GM12878 (cell line): ENCODE results near the gene TRIM13.

Experiments used
- CHD4 ChIP-seq: fragments of 200-600 bp; sonication (generic); IDR thresholded peaks from 2 replicates; pipeline ENCODE4 v1.6.1; 2016; ENCODE audit warnings: mild to moderate bottlenecking
- HCFC1 ChIP-seq: fragments of 150-350 bp; IDR thresholded peaks from 2 replicates; pipeline ENCODE4 v1.6.1; 2014; ENCODE audit warnings: low read length
- MEF2A ChIP-seq: IDR thresholded peaks from 2 replicates; pipeline ENCODE4 v1.6.1; 2011; ENCODE audit warnings: low read depth, mild to moderate bottlenecking, low read length, moderate library complexity; ENCODE audit not compliant: insufficient read depth

DNA sequence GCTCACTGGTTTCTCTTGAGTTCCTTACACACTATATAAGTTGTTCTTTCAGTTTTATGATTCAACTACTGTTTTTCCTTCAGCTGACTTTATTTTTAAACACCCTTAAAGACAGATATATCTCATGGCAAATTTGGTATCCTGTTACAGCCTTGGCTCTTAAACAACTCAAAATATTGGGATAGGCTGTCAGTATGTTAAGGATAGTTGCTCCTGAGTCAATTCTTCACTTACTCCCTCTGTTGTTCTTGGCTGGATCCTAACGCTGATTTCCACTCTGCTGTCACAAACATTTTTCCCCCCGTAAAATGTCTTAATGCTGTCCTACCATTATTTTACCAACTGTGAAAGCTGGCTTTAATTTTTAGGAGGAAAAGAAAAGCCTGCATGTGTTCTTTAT, 19.6 kb downstream of the TRIM13 start:
- no peak for TF ChIP-seq CHD4
- TF ChIP-seq MEF2A, result no peak
- TF ChIP-seq HCFC1, result no peak
